PC-3 (cell line): Measurements from ENCODE around the gene PXN.
A peak's percentile ranks its signal among the peaks of the same experiment; 100 is the strongest.

Experiments used
- CTCF ChIP-seq: fragments of 300-600 bp; sonication (generic); conservative IDR thresholded peaks from 2 replicates; pipeline ENCODE4 v1.5.1; 2017; ENCODE audit warnings: antibody characterized with exemption, low read depth, mild to moderate bottlenecking, low read length
- EZH2 ChIP-seq: fragments of 300-600 bp; sonication (generic); IDR thresholded peaks from one replicate; pipeline ENCODE4 v1.6.1; 2017; ENCODE audit warnings: antibody characterized with exemption, mild to moderate bottlenecking, low read length; ENCODE audit not compliant: unreplicated experiment
- EZH2phosphoT487 ChIP-seq: fragments of 300-600 bp; sonication (generic); IDR thresholded peaks from 2 replicates; pipeline ENCODE4 v1.6.1; 2018; ENCODE audit warnings: mild to moderate bottlenecking, antibody characterized with exemption, low read length, borderline replicate concordance

- TF ChIP-seq CTCF (peak; percentile 83), EZH2 (no peak), EZH2phosphoT487 (no peak)
Observed at GRCh38 chr12:120265473-120266179, at the start of gene PXN.
